GM10847 (cell line): ENCODE measurements around the gene NOX3.

ENCODE experiments used
- POLR2A ChIP-seq: IDR thresholded peaks from 2 replicates; pipeline ENCODE4 v1.6.1; 2011; ENCODE audit not compliant: insufficient read length; ENCODE audit errors: extremely low read depth

The NOX3 gene

DNA sequence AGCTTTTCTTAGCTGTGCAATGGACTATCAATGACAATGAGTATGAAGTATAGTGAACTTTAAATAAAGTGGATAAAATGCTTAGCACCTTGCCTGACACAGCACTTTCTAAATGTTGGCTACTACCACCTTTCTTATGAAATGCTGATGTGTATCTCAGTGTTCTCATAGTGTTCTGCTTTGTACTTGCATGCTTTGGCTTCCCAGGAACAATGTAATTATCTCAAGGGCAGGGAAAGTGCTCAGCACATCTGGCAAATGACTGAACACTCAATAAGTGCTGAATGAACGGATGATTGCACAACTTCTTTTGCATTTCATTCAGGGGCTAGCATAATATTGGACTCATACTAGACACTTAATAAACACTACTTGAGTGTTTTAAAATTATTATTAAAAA is 28.2 kb upstream of the NOX3 start:
- TF ChIP-seq POLR2A, result no peak

DNA sequence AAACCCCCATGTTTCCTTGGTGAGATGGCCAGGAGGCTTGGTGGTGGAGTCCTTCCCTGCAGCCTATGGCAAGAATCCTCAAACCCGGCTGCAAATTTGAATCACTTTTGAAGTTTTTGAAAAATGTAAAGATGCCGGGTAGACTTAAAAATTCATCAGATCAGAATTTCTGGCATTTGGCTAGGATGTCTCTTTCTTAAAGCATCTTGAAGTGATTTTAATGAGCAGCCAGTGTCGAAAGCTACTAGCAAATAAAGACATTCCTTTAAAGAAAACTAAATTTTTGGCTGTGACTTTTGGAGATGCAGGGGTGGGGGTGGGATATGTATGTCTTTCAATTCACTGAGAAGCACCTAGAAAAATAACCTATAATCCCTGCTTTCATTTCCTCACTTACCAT is 25.6 kb upstream of the NOX3 start:
- no peak for TF ChIP-seq POLR2A

DNA sequence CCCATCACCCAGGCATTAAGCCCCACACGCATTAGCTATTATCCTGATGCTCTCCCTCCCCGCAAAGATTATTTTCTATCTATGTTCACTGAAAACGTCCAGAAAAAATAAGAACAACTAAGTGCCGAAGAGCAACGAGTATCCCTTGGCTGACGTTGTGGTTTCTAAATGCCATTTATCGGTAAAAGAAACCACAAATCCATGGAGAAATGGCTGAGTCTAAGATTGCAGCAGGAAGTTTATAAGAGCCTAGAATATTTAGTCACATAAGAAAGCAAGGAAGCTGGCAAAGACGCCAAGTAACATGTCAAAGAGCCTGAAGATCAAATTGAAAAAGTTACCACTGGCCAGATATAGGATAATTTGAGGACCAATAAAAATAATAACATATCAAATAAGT is 18.1 kb upstream of the NOX3 start:
- TF ChIP-seq POLR2A, result no peak

DNA sequence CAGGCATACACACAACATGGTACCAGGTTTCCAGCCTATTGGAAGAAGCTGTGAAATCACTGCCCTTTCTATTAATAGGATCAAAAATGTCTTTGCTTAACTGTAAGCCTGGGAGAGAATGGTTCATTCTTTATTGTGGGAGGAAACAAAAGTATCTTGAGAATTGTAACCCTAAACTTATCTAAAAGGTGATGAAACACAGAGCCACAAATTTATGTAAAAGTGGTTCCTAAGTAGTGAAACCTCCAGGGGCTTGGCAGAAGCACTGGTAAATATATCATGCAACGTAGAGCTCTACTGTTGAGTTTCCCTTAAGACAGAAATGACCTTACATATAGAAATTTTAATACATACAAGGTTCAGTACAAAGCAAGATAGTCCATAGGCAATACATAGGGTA is 17.2 kb upstream of the NOX3 start:
- TF ChIP-seq POLR2A, result no peak

DNA sequence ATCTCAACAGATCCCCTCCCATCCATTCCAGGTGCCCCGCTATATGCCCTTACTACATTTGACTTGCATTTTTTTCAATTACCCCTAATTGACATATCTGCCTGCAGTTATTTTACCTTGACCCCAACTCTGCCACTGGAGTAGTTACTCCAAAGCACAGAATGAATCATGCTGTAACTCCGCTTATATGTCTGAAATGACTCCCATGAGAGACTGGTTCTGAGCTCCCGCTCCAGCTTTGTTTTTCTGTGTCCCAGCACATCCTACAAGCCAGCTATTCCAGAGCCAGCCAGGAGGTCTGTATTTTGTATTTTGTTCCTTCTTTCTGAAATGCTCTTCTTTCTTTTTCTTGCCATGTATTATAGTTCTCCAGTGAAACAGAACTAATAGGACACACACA is 10.9 kb upstream of the NOX3 start:
- TF ChIP-seq POLR2A, result no peak

DNA sequence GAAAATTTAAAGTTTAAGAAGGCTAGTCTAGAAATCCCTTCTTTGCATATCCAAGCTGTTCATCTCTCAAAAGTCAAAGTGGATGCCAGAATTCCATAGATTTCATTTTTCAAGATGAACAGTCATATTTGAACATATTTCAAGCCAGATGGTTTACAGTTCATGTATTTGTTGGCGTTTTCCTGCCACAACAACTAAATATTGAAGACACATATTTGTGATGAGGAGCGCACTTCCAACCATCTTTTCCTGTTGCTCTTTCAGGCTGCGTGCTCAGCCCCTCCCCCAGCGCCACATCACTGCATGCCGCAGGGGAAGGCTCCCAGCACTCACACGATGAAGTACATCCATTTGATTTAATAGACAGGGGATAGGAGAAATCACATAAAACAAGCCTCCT is 5.9 kb upstream of the NOX3 start:
- no peak for TF ChIP-seq POLR2A

DNA sequence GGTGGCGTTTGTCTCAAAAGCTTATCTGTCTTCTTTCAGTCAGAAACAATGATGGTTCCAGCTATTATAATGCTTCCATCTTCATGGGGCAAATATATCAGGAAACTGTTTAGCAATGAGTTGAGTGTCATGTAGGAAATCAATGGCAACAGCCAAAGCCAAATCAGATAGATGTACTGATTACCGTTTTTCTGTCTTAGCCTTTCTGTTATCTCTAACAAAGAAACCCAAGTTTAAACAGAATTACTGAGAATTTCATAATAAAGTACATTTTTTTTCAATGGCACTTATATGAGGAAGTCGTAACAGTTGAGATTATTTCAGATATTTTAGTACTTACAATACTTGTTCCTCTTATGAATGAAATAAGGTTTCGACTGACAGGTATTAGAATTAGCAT is 1.2 kb downstream of the NOX3 start:
- no peak for TF ChIP-seq POLR2A

DNA sequence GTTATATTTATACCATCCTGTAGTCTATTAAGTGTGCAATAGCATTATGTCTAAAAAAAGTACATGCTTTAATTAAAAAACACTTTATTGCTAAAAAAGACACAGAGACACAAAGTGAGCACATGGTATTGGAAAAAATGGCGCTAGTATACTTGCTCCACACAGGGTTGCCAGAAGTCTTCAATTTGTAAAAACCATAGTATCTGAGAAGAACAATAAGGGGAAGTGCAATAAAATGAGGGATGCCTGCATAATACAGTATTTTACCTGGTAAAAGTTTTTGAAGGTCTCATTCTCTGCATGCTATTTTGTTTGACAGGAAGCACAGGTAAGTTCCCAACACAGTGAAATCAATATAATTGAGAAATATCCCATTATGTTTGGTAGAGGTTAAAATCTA is 1.6 kb downstream of the NOX3 start:
- no peak for TF ChIP-seq POLR2A

DNA sequence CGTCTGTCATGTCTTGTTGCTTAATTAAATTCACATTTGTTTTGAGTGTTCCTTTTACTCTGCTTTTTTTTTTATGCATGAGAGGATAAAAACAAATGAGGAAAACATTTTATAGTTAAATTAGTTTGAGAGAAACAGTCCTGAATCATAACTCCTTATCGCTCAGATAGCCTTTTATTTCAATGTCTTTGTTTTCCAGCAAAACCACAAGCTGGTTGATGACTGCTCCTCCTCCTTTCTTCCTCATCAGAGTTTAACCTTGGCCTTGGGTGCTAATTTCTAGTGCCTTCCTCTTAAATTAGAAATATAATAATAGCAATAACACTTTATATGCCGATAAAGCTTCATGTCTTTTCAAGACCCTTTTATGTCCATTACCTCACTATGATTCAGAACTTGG is 3.1 kb downstream of the NOX3 start:
- no peak for TF ChIP-seq POLR2A

DNA sequence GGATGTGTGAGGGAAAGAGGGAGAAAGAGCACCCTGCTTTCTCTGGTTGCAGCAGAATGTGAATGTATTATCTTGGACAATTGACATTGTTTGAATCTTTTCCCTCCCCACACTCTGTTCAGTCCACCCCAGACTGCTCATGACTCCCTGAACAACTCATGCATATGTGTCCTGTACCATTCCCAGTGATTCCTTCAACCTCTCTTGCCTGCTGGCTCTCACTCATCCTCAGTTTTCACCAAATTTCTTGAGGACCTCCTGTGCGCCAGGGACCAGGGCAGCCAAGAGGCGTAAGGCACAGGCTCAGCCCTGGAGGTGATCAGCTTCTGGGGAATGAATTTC is 5.4 kb downstream of the NOX3 start:
- TF ChIP-seq POLR2A, result no peak

DNA sequence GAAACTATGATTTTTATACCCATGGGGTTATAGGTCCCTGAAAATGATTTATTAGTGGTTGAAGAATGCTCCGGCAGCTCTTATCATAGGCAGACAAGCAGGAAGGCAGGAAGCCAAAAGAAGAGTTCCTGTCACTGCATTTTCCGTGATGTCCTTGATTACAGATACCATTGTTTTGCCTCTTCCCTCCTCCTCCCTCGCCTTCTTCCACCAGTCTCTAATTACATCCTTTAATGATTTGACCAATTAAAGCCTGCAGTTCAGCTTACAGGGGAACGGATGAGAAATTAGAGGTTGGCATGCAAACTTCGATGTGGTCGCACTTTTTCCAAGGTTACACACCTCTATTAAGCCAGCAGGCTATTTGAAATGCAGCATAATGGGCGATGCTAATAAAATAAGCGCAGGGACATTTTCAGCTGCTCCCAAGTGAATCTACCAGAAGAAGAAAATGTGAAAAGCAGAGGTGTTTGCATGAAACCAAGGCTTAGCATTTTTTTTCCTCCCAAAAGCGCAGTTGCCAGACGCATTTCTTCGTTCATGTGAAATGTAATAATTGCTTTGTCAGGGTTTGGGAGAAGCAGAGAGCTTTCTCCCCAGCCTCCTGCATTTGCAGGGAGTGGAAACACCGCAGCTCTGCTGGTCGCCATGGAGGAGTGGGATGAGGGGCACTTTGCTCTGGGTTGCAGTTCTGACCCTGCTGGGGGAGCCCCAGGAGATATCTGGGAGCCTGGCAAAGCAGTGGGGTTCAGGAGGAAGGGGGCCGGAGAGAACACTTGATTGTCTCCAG is 6.0 kb downstream of the NOX3 start:
- no peak for TF ChIP-seq POLR2A

DNA sequence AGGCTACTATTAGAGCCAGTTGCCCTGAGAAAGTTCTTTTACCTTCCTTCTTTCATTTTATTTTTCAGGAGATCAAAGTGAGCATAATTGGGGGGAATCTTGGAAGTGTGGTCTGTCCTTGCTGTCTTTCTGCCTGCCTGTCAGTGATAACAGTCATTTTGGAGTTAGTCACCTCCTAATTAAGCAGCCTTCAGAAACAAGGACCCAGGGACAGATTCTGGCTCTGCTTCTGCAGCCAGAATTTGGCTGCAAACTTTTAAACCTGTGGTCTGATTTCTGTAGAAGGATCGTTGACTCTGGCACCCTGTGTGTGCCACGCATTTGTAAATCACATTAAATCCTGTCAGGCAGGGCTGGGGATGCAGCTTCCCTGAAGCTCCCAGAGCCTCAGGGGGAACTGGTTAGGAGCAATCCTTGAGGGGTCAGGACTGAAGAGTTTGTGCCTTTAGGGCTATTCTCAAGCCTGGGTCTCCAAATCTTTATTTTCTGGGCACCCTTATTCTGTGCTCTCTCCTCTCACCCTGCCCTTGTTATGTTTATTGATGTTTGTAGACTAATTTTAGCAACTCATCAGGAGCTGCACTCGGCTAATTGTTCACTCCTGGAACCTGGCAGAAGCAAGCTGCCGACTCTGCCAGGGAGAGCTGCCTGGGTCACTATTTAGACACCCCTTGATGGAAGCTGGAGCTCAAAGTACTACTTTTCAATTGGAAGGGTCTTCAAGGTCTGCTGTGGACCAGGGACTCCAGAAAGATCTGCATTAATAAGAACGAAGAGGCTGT is 6.8 kb downstream of the NOX3 start:
- no peak for TF ChIP-seq POLR2A

DNA sequence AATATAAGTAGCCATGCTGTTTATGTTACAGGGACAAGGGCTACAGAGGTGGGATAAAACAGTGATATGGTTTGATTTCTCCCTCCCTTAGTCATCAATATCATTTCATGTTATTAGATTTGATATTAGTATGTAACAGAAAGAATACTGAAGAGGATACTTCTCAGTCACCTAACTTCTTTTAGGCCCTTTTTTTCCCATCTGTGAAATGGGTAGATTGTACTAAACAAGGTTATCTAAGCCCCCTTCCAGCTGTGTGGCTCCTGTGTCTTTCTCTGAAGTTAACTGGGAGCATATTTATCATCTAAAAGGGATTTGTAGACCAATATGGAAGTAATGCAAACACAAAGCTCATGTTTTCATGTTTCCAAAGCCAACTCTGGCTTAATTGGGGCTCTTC is 7.7 kb downstream of the NOX3 start:
- no peak for TF ChIP-seq POLR2A

DNA sequence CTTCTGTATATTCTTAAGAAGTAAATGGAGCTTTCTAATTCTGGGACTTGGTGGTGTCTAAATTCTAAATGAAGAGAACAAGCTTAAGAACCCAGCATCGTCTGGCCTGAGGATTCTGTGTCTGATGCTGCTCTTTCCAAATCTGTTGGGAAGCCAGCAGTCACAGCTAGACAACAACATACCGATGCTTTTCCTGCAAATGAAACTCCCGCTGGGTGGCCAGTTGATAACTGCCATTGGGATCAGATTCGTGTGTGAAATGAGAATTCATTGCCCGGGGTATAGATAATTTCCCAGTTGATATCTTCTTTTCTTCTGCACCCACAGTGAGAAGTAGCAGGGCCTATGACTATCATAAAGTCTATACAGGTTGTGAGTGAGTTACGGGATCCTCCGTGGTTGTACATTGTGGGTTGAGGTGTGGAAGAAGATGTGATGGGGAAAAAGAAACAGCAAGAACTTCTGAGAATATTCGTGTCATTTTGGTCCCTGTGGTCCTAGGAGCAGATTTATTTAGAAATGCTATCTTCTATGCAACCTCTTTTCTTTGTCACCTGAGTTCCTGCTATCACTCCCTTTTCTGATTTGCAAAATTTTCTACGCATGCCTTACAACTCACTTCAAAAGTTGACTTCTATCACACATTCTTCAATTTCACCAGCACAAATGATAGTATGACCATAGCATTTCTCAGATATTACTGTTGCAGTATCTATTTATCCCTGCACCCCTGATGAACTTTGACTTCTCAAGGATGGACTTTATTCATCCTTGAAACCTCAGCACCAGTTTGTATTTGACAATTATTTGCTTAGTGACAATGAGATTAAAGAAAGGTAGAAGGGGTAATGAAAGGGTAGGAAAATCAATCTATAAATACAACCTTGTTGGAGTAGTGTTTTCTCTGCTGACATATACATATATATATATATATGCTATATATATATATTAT is 10.4 kb downstream of the NOX3 start:
- TF ChIP-seq POLR2A, result no peak

DNA sequence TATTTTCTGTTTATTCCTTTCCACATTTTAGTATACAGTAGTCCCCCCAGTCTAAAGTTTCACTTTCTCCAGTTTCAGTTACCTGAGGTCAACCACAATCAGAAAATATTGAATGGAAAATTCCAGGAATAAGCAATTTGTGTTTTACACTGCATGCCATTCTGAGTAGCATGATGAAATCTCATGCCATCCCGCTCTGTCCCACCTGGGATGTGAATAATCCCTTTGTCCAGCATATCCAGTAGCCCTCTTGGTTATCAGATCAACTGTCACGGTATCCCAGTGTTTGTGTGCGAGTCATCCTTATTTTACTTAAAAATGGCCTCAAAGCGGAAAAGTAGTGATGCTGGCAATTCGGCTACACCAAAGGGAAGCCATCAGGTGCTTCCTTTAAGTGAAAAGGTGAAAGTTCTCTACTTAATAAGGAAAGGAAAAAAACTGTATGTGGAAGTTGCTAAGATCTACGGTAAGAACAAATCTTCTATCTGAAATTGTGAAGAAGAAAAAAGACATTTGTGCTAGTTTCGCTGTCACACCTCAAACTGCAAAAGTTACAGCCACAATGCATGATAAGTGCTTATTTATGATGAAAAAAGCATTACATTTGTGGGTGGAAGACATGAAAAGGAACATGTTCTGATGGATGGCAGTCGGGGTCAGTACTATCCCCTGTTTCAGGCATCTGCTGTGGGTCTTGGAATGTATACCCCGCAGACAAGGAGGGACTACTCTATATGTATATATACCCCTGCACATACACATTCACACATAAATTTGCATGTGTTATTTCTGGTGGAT is 11.3 kb downstream of the NOX3 start:
- no peak for TF ChIP-seq POLR2A
